ENCODE results near the gene TGIF2. TPM values are rescaled to one million over a fixed set of nuclear protein-coding genes. Genes with fewer than 3 reads are reported as not detected.

The TGIF2 gene
- total RNA-seq, 4 donors from 2014 or later = 6.5 to 10.5 (median 9.5) TPM

DNA sequence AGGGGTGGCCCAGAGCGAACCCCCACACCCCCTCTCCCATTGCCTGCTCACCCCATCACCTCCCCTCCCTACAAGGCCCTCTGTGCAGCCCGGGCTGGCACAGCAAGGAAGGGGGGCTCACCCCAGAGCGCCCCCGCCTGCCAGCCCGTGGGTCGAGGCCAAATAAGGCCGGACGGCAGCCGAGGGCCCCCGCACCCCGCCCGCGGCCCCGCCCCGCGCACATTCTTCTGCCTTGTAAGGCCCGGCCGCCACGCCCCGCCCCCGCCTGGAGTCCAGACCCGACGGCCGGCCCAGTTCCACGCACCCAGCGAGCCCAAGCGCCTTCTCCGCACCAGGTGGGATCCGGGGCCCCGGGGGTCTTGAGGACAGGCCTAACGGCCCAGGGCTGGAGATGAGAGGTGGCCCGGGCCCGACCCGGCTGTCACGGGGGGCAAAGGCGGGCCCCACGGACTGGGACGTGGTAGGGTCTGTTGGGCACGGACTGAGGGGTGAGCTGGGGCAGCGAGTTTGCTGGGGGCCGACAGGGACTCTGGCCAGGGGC lies 32.1 kb upstream of the TGIF2 start, which contains the start of gene MYL9:
Gene MYL9 (plus strand): TSS at position 293 of the 541 bp plus-strand sequence. CDS start 3,366 bp downstream, outside the sequence.
- intact Hi-C loops (cut with DNase I; ENCODE audit: low total_unique reads) = no loop called here
- peak; percentile 71 to 96 for DNase-seq (ENCODE audit: low spot score in 2 of 2)
- peak within 1 kb of the TSS; percentile 45 for H3K4me3 ChIP-seq (ENCODE audit: low read depth, poor library complexity, severe bottlenecking)
- TF ChIP-seq, protein P1, sequence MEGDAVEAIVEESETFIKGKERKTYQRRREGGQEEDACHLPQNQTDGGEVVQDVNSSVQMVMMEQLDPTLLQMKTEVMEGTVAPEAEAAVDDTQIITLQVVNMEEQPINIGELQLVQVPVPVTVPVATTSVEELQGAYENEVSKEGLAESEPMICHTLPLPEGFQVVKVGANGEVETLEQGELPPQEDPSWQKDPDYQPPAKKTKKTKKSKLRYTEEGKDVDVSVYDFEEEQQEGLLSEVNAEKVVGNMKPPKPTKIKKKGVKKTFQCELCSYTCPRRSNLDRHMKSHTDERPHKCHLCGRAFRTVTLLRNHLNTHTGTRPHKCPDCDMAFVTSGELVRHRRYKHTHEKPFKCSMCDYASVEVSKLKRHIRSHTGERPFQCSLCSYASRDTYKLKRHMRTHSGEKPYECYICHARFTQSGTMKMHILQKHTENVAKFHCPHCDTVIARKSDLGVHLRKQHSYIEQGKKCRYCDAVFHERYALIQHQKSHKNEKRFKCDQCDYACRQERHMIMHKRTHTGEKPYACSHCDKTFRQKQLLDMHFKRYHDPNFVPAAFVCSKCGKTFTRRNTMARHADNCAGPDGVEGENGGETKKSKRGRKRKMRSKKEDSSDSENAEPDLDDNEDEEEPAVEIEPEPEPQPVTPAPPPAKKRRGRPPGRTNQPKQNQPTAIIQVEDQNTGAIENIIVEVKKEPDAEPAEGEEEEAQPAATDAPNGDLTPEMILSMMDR (IDR thresholded peaks at IDR 0.05) = no peak
- TF ChIP-seq POLR2A (IDR thresholded peaks at IDR 0.05) = no peak
- 0 to 2% methylated on average over 6 to 22 of the region's 41 CpGs for WGBS, 2 donors

DNA sequence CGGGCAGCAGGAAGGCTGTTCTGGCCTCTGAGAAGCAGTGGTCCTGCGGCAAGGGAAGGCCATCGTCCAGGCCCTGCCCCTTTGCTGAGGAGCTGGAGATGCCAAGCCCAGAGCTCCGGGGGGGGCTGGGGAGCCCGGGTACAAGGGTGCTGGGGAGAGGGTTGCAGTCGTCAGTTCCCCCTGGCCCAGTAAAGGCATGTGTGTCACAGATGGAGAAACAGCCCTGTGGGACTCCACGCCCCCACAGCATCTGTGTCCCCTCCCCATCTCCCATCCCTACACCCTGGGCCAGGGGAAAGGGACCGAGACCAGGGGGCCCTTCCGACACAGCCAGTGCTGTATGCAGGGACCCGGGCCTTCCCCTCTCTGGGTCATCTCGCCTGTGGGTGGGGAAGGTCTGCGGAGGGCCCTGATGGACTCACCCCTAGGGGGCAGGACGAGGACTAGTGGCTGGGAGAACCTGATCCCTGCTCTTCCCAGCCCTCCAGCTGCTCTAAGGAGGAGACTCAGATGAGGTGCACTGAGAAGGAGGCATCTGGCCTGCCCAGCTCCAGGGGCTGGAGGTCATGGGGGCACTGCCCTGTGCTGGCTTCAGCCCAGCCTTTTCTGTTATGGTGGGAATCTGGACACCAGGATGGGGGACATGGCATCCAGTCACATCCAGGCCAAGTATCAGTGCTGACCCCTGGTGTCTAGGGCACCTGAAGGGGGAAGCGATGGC lies 31.5 kb upstream of the TGIF2 start:
- no peak for DNase-seq (ENCODE audit: low spot score in 2 of 2)
- TF ChIP-seq, protein P1 (IDR thresholded peaks at IDR 0.05) = no peak
- no peak for TF ChIP-seq POLR2A (IDR thresholded peaks at IDR 0.05)
- H3K4me3 ChIP-seq (ENCODE audit: low read depth, poor library complexity, severe bottlenecking) = peak overlapping the region; percentile 45
- intact Hi-C loops (cut with DNase I; ENCODE audit: low total_unique reads) = no loop called here
- WGBS, 2 donors = 28 to 43% methylated on average over 13 to 14 of the region's 14 CpGs

DNA sequence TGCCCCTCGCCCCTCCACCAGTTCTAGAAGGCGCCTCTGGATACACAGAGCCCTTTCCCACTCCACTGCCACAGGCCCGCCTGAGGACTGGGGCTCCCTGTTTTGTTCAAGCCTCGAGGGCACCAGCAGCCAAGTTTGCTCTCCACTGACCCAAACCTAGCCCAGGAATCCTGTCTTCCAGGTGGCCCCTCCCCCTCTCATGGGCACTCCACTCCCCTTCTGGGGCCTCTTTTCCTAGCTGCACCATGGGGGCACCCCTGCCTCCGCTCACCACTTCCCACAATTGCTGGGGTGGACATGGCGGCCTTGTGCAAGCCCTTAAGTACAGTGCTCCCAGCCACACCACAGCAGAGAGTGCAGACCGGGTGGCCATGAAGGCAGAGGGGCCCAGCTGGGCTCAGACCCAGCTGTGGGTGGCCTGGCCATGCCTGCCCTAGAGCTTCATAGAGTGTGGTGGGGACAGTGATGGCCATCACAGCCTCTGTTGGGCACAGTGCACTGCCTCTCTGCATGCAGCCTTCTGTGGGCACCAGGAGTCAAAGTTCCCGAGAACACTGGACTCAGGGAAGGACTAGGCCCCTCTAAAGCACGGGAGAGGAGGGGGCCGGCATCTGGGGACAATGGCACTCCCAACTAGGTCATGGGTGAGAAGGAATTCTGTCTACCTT lies 30.7 kb upstream of the TGIF2 start:
- TF ChIP-seq, protein P1 (IDR thresholded peaks at IDR 0.05) = no peak
- TF ChIP-seq POLR2A (IDR thresholded peaks at IDR 0.05) = no peak
- H3K4me3 ChIP-seq (ENCODE audit: low read depth, poor library complexity, severe bottlenecking) = no peak overlapping the region
- intact Hi-C loops (cut with DNase I; ENCODE audit: low total_unique reads) = no loop called here
- 81 to 84% methylated on average over 8 to 10 of the region's 10 CpGs for WGBS, 2 donors
- no peak for DNase-seq (ENCODE audit: low spot score in 2 of 2)

DNA sequence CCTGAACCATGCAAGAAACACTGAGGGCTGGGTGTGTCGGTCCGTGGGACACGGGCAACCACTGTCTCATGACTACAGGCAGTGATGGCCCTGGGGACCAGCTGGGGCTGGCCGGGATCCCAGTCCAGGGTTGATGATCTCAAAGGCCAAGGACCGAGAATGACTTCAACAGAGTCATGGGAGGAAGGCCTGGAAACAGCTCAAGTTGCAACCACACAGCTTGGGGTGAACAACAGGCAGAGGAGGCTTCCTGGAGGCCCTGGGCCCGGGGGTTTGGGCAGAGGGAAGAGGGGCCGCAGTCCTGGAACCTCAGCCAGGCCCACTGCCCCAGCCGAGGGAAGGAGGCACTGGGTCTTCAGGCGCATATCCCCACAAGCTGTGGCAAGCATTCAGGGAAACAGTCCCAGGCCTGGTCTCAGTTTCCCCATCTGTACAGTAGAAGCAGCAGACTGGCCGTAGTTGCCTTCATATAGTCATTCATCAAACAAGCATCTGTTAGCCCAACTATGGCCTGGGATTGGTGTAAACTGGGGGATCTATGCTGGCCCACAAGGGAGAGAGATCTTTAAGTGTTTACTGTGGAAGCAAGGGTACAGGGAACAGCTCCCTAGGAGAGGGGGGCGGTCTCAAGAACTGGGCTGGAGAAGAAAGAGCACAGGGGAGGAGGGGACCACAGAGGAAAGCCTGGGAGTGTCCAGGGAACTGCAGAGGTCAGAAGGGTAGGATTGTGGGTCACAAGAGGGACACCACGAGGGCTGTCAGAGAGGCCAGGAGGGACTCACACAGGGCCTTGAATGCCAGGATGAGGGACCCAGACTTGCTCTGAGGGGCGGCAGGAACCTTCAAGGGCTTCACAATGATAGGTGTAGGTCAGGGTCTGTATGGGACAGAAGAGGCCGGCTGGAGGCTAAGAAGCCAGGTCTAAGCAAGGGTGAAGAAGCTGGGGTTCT lies 29.9 kb upstream of the TGIF2 start:
- intact Hi-C loops (cut with DNase I; ENCODE audit: low total_unique reads) = no loop called here
- TF ChIP-seq POLR2A (IDR thresholded peaks at IDR 0.05) = no peak
- TF ChIP-seq, protein P1 (IDR thresholded peaks at IDR 0.05) = no peak
- 68 to 72% methylated on average over 14 of the region's 14 CpGs for WGBS, 2 donors
- H3K4me3 ChIP-seq (ENCODE audit: low read depth, poor library complexity, severe bottlenecking) = no peak overlapping the region
- DNase-seq (ENCODE audit: low spot score in 2 of 2) = peak; percentile 71 to 96

Data from lower leg skin (tissue), 4 donors.